Activated T-cell treated with anti-CD3 and anti-CD28 coated beads for 48 hours (primary cell): ENCODE measurements around the gene EPHA3.

Source experiments
- DNase-seq: peaks from one replicate; pipeline ENCODE4 v3.0.0-alpha.2; 2020; ENCODE audit warnings: low read depth

Gene EPHA3

DNA sequence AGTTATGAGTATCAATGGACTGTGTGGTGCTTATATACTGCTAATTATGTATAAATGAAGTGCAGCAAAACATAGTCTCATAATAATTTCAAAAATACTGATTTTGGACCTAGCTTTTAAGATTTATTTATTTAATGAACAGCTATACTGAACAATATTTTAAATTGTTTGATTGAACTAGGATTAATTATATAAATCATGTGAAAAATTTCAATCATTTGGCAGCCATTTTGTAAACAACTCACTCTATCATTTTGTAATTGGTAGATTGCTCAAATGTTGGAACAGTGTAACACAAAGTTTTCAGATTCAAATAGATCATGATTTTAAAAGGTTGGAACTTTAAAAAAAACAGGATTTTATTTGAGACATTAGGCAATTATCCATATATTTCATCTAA, 47.0 kb downstream of the EPHA3 start:
- DNase-seq, result no peak

DNA sequence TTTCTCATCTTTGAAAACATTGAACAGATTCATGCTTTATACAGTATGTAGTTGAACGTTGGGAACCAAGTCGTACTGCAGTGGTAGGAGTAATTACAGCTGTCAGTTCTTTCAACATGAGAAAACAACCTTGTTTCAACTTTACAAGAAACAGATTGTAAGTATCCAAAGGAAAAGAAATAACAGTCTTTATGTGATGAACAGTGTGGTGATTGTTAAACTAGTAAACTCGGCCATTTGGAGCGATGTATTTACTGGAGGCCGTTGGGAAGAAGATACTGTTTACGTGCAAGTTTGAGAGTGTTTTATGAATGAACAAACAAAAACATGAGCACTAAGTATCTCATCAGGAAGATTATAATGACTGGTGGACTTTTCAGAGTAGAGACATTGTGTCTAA, 48.4 kb downstream of the EPHA3 start:
- no peak for DNase-seq

DNA sequence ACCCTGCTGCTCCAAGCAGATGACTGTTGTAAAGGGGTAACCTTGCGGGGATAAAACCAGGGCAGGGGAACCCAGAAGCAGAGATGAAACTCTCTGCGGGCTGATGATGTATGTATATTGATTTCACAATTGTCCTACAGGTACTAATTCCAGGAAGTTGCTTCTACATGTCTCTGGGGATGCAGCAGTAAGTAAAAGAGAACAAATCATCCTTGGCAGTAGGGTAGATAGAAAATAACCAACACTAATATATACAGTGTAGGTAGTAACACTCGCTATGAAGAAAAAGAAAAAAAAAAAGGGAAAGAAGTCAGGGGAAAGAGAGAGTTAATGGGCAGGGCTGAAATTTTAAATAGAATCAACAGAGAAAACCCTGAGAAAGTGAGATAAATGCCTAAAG, 50.2 kb downstream of the EPHA3 start:
- no peak for DNase-seq

DNA sequence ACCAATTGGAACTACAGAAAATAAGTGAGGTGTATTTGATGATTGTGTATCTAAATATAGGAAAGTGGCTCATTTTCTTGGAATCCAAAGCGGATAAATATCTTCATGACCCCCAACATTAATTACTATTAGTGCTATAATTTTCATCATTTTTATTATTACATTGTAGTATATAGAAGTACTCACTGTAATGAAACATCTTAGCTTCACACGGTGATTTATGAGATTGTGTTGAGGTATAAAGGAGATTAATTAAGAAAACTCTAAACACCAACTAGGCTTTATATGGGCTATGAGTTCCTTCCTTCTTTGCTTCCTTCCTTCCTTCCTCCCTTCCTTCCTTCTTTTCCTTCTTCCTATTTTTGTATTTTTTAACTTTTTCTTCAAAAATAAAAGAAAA, 52.2 kb downstream of the EPHA3 start:
- no peak for DNase-seq

DNA sequence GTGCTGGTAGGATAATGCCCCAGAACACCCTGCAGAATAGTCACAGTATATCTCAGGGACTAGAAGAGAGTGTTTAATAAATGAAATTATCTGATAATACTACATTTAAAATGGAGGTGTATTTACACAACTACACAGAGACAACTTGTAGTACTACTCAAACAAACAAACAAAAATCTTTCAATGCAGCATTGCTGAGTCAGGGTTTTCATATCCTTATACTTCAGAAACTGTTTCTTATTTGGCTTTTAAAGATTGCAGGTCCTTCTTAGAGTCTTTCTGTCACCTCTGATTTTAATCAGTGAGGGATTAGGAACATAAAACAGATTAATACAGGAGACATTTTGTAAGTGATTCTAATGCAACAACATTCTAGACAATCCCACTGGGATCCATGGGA, 57.4 kb downstream of the EPHA3 start:
- no peak for DNase-seq

- no peak for DNase-seq
These were observed 58.3 kb downstream of the EPHA3 start for GRCh38 chr3:89165636-89166263.

DNA sequence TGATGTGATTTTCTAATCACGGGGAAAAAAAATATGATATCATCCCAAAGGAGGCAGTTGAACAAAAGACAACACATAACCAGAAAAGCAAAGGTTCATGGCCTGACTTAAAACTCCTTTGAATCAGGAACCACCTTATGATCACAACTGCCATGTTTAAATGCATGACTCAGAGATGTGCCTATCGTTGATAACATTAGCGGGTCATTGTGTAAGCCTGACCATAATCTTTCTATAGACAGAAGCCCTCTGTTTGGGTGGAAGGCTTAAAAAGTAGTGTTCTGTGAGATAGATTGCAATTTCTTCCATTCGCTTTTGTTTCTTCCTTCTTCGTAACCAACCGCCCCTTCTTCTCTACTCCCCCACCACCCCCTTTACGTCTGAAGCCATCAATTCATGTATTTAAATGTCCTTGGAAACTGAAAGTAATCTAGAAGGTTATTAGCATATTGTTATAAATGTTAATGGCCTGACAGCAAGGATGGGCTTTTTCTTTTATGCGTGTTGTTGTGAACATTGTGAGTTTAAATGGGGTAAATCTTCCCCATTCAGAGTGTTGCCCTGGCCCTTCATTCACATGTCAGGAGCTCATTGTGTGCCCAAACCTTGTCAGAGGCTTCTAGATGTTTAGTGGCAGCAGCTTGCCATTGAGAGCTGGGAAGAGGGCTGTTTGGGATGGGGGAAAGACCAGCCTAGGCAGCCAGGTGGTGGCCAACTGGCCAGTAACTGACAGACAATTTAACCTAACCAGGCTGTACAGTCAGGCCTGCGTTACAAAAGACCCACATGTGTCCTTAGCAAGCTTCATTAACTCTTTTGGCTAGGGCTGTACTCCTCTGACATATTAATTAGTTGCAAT, 64.5 kb downstream of the EPHA3 start:
- no peak for DNase-seq

DNA sequence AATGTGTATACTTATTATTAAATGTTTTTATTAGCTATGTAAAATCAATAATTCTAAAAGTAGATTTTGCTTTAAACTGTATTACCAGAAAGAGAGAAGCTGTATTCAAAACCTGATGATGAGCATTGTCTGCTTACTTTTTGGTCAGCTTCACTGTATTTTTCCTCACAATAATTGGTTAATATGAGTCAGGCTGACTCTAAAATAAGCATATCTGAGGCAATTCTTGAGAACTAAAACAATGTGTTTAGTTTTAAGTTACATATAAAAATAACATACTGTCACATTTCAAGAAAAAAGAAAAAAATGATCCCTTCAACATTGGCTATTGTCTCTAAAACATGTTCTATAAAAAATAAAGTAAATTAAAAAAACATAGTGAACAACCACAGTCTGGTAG, 66.1 kb downstream of the EPHA3 start:
- DNase-seq, result no peak

- DNase-seq, result no peak
These were observed 72.1 kb downstream of the EPHA3 start for GRCh38 chr3:89179355-89180001.

GRCh38 chr3:89180334-89180733, 72.9 kb downstream of the EPHA3 start:
- no peak for DNase-seq

GRCh38 chr3:89182056-89182455, 74.6 kb downstream of the EPHA3 start:
- DNase-seq, result no peak

DNA sequence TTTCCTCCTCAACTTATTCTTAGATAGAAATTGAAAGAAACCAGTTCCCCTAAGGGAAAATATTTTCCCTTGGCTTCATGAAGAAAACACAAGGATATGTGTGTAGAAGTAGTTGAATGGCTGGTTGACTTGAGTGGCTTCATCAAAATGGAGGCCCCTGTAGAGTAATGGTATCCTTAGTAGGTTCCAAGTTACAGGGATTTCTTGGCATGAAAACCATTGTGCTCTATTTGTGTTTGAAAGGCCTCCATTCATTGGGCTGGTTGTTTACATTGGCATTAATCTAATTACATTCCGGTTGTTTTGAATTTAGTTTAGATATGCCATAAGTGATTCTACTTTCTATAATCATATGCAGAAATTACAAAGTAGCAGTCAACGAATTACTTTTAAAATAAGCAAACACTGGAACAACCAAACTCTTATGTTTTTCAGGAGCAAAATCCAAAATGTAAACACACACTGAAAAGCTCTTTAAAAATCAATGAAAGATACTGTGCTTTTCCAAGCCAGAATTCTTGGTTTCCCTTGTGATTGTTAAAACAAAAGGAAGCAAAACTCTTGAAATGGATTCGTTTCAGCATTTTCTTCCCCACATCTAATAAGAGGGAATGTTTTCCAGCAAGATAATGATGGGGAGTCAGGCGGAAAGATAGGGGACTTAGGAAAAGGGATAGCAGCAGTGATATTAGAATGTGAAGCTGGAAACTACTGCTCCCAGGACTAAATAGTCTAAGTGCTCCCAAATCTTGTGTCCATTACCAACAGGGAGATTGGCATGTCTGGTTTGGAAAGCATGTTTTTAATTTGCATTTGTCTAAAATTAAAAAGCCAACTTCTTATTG, 77.0 kb downstream of the EPHA3 start:
- no peak for DNase-seq

DNA sequence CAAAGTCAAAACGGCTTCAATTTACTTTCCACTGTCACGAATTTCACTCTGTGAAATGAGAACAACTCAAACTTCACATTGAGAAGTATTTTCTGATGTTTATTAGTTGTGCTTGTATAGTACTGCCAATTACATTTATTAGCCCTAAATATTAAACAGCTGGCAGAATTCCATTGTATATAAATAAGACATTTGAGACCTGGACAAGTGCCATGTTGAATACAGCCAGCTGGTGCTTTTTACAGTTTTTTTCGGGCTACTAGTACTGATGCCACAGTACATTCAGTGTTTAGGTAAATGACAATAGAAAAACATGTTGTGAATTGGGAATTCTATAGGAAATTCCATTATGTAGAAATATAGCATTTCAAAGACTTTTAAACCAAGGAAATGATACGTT, 79.0 kb downstream of the EPHA3 start:
- no peak for DNase-seq

GRCh38 chr3:89198591-89198990, 91.2 kb downstream of the EPHA3 start:
- DNase-seq, result no peak

GRCh38 chr3:89212619-89213018, 105.2 kb downstream of the EPHA3 start:
- no peak for DNase-seq

GRCh38 chr3:89216016-89216739, 108.8 kb downstream of the EPHA3 start:
- no peak for DNase-seq

GRCh38 chr3:89217148-89217685, 109.8 kb downstream of the EPHA3 start:
- no peak for DNase-seq

DNA sequence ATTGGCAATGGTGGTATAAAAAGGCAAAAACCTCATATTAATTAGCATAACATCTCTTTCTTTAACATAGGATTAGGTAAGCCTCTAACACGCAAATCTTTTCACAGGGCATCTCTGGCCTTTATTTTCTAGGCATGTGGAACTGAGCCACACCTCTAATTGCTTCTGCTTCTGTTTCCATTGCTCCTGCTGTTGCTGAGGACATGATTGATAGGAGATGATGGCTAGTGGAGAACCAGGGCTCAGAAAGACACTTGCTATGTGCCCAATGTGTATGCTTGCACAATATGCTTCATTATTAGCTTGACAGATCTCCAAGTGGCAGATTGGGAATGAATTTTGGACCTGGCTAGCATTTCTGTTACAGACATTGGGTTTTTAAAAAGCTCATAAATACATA, 114.5 kb downstream of the EPHA3 start:
- DNase-seq, result no peak

DNA sequence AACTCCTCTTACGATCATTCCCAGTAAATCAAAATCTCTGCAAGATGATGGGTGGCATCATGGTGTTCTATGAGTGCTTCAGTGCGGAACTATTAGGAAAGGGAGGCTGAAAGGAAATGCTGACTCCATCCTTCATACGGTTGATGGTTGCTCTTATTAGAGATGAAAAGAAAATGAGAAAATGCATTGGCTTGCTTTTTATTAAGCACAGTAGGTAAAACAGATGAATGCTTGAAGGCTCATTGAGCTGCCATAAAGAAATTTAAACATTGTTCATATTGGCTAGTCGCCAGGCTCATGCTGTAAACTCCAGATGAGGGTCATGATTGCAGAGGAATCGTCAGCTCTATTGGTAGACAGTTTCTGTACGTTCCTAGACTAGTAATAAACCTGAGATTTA, 115.8 kb downstream of the EPHA3 start:
- no peak for DNase-seq

GRCh38 chr3:89227218-89227617, 119.8 kb downstream of the EPHA3 start:
- DNase-seq, result no peak

GRCh38 chr3:89227634-89228033, 120.2 kb downstream of the EPHA3 start:
- DNase-seq, result no peak
